Activated CD4-positive, CD25-positive, alpha-beta regulatory T cell treated with anti-CD3 and anti-CD28 coated beads, Interleukin-2, amount 50 U/mL, for 72 hours (primary cell): ENCODE measurements around the gene EFNA2.

Source experiments
- DNase-seq: peaks from one replicate; pipeline ENCODE4 v3.0.0; 2021

The EFNA2 gene

GRCh38 chr19:1284979-1285736 is 515 bp upstream of the EFNA2 start:
- no peak for DNase-seq

- DNase-seq = no peak
Measured at GRCh38 chr19:1286487-1287353, 1.0 kb downstream of the EFNA2 start.

DNA sequence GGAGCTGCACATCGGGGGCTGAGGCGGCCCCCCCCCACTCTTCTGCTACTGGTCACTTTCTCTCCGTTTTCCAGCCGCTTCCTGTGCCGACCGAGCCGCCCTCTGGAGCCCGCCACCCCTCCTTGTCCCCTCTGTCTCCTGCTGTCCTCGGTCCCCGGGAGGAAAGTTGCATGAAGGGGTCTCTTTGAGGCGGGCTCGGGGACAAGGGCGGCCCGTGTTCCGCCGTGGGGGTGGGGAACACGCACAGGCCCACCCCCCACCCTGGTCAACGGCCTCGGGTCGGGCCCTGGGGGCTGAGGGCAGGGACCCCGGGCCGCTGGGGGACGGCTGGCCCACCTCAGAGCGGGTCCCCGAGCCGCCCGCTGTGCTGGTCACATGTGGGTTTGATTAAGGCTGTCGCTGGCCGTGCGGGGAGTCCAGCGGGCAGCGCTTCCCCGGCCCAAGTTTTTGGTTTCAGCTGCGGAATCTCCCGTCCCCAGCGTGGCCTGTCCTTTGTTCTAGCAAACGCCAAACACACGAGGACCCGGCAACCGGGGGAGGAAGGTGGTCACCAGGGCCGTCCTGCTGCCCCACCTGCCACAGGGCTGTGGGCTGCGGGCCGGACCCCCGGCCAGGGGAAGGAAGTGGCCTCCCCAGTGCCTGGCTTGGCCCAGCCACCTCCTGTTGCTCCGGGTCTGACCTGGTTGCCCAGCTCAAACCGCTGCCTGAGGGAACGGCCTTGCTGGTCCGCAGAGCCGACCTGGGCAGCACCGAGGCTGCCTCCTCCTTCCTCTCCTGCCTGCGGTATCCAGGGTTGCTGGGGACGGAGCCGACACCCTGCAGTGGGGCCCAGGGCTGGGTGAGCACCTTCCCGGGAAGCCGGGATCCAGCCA is 1.9 kb downstream of the EFNA2 start:
- no peak for DNase-seq

- no peak for DNase-seq
Measured at GRCh38 chr19:1288226-1288612, 2.5 kb downstream of the EFNA2 start.

GRCh38 chr19:1288833-1289685 is 3.4 kb downstream of the EFNA2 start:
- no peak for DNase-seq

GRCh38 chr19:1289686-1290025 is 4.0 kb downstream of the EFNA2 start:
- no peak for DNase-seq

DNA sequence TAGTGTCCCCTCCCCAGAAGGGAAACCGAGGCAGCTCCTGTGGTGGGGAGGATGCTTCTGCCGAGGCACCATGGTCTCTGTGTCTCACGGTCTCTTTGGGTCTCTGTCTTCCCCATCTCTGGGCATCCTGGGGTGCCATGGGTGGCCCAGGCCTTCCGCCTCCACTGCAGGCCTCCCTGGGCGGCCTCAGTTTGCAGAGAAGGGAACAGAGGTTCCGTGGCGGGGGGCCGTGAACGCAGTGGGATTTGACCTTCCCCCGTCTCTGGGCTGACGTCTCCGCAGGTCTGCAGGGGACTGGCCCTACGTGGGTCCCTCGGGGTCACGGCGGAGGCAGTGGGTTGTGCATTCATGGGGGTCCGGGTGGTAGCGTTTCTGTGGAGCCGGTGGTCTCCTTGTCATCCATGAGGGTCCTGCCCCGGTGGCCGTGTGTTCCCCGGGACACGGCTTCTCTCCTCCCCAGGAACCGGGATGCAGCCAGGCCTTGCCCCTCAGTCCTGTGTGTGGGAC is 4.6 kb downstream of the EFNA2 start:
- no peak for DNase-seq

GRCh38 chr19:1290703-1291651 is 5.3 kb downstream of the EFNA2 start:
- DNase-seq = no peak

DNA sequence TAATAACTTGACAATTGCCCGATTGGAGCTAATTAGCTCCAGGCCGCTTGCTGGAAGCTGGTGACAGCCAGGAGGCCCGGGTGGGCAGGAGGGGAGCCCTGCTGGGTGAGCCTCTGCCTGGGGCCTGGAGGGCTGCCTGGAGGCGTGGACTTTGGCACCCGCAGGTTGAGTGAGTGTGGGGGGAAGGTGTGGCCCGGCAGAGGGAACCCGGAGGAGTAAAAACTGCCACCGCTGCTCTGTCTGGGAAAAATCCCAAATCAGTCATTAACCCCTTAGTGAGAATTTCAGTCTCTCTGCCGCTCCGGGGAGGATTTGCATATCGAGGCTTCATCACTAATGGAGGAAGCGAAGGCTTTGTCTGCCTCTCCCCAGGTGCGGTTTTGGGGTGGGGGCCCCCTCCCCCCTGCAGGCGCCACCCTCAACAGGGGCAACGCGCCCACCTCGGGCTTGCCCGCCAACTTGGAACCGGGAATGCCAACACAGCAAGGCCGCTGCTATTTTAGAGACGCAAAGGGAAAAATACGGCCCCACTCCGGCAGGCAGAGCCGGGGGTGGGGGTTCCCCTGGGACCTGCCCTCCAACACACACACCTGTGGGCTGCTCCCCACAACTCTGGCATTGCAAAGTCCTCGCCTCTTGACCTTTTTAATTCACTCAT is 6.2 kb downstream of the EFNA2 start:
- no peak for DNase-seq

GRCh38 chr19:1292419-1293151 is 6.9 kb downstream of the EFNA2 start:
- no peak for DNase-seq

DNA sequence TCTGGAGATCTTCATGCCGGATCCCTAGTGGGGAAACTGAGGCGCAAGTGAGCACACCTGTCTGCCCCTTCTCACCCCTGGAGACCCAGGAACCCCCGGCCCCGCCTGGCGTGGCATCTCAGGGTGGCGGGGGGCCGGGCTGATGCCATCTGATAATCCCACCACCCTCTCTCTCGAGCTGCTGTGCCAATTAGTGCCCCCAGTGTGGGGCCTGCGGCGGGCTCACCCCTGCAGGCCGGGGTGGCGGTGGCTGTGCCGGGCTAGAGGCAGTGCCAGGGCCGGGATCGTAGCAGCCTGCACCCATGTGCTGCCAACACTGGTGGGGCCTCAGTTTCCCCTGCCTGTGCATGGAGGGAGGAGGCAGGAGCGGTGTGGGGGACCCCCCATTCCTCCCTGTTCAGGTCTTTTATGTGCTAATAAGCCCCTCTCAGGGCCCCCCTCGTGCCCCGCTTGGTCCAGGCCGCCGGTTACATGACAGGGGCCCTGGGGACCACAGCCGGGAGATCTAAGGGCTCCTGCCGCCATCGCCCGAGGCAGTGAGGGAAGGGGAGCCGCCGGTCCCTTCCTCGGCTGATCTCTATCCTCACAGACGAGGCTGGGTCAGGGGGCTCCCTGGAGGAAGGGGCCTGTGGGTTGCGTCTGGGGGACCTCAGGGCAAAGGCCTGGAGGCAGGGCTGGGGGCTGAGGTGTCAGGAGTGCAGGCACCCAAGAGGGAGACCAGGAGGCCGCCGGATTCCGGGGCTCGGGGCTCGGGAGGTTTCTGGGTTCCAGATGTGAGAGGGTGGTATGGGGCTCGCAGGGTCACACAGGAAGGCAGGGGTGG is 8.3 kb downstream of the EFNA2 start:
- no peak for DNase-seq

DNA sequence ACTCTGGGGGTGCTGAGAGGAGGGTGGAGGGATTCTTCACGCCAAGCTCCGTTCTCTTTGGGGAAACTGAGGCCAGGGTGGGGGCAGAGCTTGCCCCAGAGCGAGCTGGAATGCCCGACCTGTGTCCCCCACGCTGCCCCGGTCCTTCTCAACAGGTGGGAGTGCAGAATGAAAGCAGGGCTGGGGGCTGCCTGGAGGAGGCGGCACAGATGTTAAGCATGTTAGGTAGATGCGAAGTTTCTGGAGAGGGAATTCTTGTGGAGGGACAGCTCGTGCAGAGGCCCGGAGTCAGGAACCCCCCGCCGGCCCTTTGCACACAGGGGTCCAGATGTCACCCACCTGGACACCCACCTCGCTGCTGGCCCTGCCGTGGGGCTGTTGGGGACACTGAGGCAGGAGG is 9.0 kb downstream of the EFNA2 start:
- no peak for DNase-seq

DNA sequence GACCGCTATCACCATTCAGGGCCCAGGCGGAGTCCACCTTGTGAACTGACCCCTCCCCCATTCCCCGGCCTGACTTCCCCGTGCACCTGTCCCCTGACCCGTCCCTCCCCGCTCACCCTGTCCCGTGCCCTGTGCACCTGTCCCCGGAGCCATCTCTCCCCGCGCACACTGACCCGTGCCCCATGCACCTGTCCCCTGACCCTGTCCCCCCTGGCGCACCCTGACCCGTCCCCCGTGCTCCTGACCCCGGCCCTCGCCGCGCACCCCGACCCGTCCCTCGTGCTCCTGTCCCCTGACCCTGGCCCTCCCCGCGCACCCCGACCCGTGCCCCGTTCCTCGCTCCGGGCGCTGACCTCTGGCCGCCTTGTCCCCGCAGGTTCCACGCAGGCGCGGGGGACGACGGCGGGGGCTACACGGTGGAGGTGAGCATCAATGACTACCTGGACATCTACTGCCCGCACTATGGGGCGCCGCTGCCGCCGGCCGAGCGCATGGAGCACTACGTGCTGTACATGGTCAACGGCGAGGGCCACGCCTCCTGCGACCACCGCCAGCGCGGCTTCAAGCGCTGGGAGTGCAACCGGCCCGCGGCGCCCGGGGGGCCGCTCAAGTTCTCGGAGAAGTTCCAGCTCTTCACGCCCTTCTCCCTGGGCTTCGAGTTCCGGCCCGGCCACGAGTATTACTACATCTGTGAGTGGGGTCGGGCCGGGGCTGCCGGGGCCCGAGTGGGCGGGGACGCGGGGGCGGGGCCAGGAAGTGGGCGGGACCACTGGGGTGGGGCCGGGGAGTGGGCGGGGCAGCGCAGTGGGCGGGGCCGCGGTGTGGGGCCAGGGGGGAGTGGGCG is 9.7 kb downstream of the EFNA2 start:
- no peak for DNase-seq

DNA sequence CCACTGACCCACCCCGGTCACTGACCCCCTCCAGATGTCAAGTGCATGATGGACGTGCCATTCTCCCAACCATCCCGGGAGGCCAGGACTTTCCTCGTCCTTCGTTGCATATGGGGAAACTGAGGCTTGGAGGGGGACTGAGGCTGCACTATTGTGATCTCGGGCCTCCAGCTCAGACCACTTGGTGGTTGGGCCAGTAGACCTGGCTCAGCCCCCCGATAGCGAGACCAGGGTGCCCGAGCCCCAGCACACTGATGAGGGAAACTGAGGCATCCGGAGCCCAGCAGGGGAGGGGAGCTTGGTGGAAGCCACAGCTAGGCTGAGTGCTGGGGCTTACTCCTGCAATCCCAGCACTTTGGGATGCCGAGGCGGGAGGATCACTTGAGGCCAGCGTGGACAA is 10.4 kb downstream of the EFNA2 start:
- DNase-seq = no peak

- DNase-seq = no peak
Measured at GRCh38 chr19:1296575-1297271, 11.1 kb downstream of the EFNA2 start.

DNA sequence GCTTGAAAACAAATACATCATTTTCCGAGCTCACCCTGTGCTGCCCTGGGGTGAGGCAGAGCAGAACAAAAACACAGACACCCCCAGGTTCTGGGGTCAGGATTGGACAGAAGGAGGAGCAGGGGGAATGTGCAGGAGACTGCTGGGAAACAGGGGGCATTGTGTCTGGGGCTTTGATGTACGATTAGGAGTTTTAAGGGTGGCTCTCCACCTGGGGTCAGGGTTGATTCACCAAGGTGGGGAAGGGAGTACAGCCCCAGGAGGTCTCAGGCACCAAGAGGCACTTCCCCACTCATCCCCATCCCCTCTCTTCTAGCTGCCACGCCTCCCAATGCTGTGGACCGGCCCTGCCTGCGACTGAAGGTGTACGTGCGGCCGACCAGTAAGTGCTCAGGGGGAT is 12.6 kb downstream of the EFNA2 start:
- DNase-seq = no peak

DNA sequence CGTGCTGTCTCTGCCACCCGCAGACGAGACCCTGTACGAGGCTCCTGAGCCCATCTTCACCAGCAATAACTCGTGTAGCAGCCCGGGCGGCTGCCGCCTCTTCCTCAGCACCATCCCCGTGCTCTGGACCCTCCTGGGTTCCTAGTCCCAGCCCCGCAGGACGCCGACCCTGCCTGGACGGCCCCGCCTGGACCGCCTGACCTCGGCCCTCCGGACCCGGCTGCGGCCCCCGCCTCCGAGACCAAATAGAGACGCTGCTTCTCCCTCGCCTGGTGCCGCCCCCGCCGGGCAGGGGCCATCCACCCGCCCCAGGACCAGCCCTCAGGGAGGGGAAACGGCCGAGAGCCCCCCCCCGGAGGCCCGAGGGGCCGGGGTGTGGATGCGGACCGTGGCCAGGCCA is 14.1 kb downstream of the EFNA2 start:
- no peak for DNase-seq
